ENCODE measurements around the gene SMAD4.
"Not testable (repeated sequence)": the region's sequence is repeated elsewhere in the genome, so short reads cannot be mapped to it uniquely, and the experiment has no call there.

The SMAD4 gene

DNA sequence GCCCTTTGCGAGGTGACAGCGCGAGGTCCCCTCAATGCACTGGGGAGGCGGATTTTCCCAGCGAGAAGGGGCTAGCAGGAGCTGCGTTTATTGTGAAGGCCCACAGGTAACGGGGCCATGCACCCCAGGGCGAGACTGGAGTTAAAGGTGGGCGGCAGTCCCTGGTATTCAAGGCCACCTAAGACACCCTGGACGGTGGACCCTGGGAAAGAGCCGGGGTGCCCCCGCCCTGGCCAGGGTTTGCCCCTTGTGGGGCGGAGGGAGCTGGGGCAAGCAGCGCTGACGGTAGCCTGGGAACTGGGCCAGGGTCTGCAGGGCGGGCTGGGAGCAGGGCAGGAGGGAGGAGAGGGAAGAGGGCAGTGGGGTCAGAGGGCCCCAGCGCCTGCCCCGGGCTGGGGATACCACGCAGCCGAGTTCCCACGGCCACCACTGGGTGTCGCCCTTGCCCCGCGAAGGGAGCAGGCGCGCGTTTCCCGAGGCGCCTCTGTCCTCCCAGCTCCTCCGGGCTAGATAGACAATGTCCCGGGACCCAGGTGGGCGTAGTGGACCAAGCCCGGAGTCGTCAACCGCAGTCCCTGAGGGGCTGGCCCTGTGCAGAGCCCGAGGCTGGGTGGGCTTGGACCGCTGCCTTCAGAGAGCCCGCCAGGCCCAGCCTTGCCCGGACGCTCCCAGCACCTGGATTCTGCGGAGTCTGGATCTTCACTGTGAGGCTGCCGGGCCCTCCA is 80.2 kb downstream of the SMAD4 start:
- DNase-seq (ENCODE audit: low read depth, low spot score), result no peak

DNA sequence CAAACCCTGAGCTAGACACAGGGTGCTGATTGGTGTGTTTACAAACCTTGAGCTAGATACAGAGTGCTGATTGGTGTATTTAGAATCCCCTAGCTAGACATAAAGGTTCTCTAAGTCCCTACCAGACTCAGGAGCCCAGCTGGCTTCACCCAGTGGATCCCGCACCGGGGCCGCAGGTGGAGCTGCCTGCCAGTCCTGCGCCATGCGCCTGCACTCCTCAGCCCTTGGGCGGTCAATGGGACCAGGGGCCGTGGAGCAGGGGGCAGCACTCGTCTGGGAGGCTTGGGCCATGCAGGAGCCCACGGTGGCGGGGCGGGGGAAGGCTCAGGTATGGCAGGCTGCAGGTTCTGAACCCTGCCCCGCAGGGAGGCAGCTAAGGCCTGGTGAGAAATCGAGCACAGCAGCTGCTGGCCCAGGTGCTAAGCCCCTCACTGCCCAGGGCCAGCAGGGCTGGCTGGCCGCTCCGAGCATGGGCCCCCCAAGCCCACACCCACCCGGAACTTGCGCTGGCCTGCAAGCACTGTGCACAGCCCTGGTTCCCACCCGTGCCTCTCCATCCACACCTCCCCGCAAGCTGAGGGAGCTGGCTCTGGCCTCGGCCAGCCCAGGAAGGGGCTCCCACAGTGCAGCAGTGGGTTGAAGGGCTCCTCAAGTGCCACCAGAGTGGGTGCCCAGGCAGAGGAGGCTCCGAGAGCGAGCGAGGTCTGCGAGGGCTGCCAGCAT is 81.8 kb downstream of the SMAD4 start:
- not testable (repeated sequence) for DNase-seq (ENCODE audit: low read depth, low spot score)

DNA sequence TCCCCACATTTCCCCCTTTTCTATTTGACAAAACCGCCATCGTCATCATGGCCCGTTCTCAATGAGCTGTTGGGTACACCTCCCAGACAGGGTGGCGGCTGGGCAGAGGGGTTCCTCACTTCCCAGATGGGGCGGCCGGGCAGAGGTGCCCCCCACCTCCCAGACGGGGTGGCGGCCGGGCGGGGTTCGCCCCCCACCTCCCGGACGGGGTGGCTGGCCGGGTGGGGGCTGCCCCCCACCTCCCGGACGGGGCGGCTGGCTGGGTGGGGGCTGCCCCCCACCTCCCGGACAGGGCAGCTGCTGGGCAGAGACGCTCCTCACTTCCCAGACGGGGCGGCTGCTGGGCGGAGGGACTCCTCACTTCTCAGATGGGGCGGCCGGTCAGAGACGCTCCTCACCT is 87.0 kb downstream of the SMAD4 start:
- not testable (repeated sequence) for DNase-seq (ENCODE audit: low read depth, low spot score)

DNA sequence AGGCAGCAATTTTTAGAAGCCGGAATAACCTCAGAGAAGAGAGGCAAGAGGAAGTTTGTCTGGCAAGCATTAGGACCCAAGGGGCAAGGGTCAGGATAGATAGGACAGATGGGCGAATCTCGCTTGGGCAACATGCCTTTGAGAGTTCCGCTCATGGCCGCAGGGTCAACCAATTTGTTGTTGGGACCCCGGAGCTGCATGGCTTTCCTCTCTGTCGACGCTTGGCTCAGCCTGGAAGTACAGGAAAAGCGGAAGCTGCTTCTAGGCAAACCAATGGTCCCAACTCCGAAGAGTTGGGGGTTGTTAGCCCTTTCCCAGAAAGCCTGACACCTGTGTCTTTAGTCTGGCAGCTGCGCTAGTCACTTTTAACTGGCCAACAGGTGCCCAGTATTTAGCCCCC is 89.5 kb downstream of the SMAD4 start:
- DNase-seq (ENCODE audit: low read depth, low spot score), result not testable (repeated sequence)

DNA sequence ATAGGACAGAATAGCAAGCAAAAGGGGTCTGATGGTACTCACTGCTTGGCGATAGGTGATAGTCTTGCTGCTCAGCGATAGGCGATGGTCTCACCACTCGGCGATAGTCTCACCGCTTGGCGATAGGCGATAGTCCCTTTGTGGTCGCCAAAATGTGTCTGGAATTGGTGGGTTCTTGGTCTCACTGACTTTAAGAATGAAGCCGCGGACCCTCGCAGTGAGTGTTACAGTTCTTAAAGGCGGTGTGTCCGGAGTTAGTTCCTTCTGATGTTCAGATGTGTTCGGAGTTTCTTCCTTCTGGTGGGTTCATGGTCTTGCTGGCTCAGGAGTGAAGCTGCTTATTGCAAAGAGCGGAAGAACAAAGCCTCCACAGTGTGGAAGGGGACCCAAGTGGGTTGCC is 90.0 kb downstream of the SMAD4 start:
- DNase-seq (ENCODE audit: low read depth, low spot score), result not testable (repeated sequence)

DNA sequence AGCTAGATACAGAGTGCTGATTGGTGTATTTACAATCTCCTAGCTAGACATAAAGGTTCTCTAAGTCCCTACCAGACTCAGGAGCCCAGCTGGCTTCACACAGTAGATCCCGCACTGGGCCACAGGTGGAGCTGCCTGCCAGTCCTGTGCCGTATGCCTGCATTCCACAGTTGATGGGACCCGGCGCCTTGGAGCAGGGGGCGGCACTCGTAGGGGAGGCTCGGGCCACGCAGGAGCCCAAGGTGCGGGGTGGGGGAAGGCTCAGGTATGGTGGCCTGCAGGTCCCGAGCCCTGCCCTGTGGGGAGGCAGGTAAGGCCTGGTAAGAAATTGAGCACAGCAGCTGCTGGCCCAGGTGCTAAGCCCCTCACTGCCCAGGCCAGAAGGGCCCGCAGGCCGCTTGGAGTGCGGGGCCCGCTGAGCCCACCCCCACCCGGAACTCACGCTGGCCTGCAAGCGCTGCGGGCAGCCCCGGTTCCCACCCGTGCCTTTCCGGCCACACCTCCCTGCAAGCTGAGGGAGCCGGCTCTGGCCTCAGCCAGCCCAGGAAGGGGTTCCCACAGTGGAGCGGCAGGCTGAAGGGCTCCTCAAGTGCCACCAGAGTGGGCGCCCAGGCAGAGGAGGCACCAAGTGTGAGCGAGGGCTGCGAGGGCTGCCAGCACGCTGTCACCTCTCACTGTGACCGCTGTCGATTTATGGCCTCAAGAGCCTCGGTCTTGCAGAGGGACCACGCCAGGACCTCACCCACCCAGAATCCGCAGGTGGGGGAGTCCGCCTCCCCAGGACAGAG is 91.0 kb downstream of the SMAD4 start:
- DNase-seq (ENCODE audit: low read depth, low spot score), result no peak

DNA sequence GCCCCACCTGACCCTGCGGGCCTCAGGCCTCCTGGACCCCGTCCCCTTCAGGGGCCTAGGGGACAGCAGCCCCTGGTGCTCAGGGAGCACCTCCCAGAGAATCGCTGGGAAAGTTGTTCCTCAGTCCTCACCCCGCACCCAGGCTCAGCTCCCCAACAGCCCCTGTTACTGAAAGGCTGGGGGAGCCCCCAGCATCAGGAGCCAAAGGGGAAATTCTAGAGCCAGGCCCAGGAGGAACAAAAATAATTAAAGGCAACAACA is 91.5 kb downstream of the SMAD4 start:
- DNase-seq (ENCODE audit: low read depth, low spot score), result no peak

DNA sequence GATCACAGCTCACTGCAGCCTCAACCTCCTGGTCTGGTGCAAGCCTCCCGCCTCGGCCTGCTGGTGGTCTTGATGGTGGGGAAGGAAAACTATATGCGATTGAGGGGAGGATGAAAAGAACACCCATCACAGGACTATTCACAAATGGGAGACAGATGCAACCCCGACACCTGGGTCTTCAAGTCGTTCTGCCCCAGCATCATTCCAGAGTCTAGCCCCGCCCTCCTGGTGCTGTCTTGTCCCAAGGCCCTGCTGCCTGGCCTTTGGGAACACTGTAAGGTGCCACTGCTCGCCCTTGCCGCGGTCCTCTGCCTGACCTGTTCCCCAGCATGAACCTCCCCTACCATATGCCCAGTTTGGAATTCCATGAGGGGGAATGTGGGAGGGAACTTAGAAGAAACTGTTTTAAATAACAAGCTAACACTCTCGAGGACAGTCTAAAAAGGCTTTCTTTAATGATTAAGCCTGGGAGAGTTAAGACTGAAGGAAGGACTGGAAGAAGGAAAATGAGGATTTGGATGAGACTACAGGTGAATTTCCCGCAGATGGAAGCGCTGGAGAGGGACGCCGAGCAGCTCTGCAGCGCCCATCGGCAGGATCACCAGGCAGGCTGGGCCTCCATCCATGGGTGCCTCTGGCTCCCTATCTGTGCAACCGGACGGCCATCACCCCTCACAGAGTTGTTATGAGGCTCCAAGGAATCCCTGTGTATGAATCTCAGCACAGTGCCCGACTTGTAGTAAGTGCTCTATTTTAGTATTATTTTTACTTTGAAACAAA is 92.4 kb downstream of the SMAD4 start:
- DNase-seq (ENCODE audit: low read depth, low spot score), result no peak

DNA sequence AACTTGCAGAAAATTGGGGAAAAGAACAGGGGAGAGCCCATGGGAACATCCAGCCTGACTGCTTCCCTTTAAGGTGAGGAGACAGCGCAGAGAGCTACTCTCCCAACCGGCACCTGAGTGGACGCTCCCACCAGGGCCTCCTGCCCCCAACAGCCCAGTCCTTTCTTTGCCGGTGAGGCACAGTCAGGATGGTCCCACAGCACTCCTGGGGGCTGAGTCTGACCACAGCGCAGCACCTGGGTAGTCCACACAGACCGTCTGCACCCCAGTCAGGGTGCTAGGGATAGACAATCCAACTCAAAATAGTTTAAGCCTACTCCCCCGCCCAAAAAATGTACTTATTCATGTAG is 93.0 kb downstream of the SMAD4 start:
- DNase-seq (ENCODE audit: low read depth, low spot score), result no peak

DNA sequence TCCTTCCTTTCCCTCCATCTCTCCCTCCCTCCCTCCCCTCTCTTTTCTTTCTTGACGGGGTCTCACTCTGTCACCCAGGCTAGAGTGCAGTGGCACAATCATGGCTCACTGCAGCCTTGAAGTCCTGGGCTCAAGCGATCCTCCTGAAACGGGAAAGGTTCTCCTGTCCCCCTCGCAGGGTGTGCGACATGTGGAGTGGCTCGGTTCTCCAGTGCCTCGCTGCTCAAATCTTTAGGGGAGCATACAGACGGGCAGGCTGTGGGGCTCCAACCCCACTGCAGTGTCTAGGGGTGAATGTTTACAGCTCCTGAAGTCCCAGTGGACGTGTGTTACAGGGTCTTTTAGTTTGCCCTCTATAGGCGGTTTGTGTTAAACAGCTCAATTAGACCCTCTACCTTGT is 93.5 kb downstream of the SMAD4 start:
- no peak for DNase-seq (ENCODE audit: low read depth, low spot score)

DNA sequence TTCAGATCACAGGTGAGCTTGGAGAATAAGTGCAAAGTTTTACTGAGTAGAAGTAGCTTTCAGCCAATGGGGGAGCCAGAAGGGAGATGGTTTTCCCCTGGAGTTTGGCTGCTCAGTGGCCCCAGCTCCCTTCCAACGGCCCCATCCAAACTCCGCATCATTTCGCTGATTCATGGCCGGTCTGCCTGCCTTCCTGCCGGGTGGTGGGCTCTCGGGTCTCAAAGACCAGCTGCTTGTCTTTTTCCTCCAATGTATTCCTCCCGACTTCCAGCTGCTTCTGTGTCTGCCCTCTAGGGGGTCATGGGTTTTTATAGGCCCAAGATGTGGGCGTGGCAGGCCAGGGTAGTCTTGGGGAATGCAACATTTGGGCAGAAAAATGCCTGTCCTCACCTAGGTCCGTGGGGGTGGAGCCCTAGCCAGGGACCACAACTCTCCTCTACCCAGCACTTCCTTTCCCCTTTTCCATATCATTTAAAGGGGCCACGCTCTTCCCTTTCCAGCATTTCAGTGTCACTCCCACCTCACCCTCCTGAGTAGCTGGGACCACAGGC is 94.0 kb downstream of the SMAD4 start:
- no peak for DNase-seq (ENCODE audit: low read depth, low spot score)

DNA sequence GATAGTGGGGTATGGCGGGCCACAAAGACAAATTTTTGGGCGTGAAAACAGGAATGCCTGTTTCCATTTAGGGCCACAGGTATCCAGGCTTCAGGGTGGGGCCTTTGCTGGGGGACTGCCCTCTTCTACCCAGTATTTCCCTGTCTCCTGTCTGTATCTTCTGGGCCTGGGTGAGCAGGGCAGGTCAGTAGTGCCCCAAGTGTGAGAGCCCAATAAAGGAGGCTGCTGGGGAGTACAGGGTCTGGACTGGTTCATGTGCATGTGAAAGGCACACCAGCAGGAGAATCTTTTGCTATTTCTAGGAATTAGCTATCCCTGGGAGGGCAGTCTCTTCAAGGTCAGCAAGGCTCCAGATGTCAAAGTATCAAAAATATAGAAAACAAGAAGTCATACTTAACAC is 96.0 kb downstream of the SMAD4 start:
- DNase-seq (ENCODE audit: low read depth, low spot score), result no peak

DNA sequence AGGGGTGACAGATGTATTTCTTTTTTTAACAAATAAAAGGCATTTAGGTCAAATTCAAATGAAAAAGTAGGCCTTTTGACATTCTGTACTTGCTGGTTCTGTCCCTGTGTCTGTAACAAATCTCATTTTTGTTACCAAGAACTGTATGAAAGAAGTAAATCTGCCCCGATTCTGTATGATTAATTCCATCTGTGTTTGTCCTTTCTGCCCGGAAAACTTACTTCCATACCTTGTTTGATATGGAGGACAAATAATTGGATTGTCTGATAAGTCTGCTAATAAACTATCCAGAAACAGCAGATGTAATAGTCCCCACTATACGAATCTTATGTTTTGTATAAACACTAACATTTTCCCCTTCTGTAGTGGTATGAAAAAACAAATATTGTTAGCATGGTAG is 97.7 kb downstream of the SMAD4 start:
- DNase-seq (ENCODE audit: low read depth, low spot score), result no peak

DNA sequence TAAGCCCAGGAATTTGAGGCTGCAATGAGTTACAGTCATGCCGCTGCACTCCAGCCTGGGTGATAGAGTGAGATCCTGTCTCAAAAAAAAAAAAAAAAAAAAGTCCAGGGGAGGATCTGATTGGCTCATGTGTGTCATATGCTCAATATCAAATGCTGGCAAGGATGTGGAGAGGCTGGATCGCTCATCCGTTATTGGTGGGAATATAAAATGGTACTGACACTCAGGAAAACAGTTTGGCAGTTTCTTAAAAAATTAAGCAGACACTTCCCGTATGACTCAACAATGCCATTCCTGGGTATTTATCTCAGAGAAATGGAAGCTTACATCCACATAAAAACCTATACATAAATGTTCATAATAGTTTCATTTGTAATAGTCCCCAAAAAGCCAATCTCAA is 98.5 kb downstream of the SMAD4 start:
- DNase-seq (ENCODE audit: low read depth, low spot score), result no peak

DNA sequence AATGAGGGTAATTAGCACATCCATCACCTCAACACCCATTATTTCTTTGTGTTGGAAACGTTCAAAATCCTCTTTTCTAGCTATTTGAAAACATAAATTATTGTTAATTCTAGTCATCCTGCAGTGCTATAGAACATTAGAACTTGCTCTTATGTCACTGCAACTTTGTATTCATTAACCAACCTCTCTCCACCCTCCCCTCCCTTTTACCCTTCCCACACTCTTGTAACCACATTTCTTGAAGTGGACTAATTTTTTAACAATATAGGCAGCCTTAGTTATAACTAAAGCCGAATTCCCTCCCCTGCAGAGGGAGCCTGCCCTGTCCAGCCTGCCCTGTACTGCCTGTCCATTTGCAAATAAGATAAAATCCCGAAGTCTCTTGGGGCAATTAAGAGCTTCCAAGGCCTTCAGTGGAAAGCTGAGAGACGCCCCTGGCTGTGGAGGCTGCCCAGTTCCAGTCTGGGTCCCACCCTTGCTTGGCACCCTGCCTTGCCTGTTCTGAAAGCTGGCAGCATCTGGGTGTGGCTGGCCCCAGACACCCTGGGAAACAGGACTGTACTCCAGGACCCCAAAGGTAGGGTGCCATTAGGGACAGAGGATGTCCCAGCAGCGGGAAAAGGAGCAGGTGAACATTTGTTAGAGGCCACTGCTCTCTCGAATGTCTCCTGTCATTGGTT is 102.4 kb downstream of the SMAD4 start:
- DNase-seq (ENCODE audit: low read depth, low spot score), result no peak

DNA sequence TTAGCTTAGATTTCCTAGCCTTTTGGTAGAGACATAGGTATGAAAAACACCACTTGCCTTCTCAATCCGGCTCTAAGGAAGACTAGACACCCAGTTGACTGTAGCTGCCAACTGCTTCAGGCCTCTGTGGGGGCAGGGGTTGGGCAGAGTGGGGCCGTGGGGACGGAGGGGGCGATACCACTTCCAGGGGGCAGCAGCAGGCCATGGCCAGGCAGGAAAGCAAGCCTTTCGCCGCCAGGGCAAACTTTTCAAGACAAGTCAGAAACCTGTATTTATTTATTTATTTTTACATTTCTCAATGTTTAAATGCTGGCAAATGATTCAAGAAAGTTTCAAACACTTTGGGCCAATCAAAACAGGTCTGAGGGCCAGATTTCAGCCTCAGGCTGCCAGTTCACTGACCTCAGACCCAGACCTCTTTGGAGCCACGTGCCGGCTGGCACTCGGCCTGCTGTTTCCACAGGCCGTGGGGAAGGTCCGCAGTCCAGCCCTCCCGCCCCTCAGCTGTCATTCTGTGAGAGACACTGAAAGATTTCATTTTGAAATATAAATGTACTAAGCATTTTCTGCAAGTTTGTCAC is 103.7 kb downstream of the SMAD4 start:
- no peak for DNase-seq (ENCODE audit: low read depth, low spot score)

All from smooth muscle cell of the brain vasculature (primary cell).